Lower leg skin (tissue), 3 donors: ENCODE measurements around the gene GPATCH4.

Experiments
- CTCF ChIP-seq, 3 donors: fragments of 450-650 bp; IDR thresholded peaks; one replicate each; pipeline ENCODE4 v1.5.1; 2016; ENCODE audit warnings: antibody characterized with exemption in 3 of 3, mild to moderate bottlenecking in 3 of 3, moderate library complexity in 2 of 3
- POLR2A ChIP-seq, 2 donors: fragments of 450-650 bp; IDR thresholded peaks; one replicate each; pipeline ENCODE4 v1.6.1; 2016 to 2017; ENCODE audit warnings: antibody characterized with exemption in 2 of 2, mild to moderate bottlenecking in 1 of 2, moderate library complexity in 1 of 2

GRCh38 chr1:156554971-156555370, 46.3 kb downstream of the GPATCH4 start:
- TF ChIP-seq POLR2A (IDR thresholded peaks at IDR 0.05) (no peak), CTCF (IDR thresholded peaks at IDR 0.05) (no peak)
